Naive thymus-derived CD4-positive, alpha-beta T cell (primary cell): ENCODE measurements around the gene RAPGEF4. TPM values are rescaled to one million over a fixed set of nuclear protein-coding genes. Genes with fewer than 3 reads are reported as not detected.
A peak's percentile ranks its signal among the peaks of the same experiment; 100 is the strongest.

Source experiments
- ATAC-seq: fragments of 150-1000 bp; cut with Tn5 transposase; 2 replicates; pipeline ENCODE4 v1.10.0; 2021; ENCODE audit warnings: mild to moderate bottlenecking, moderate library complexity
- CTCF ChIA-PET: fragments of 350-600 bp; sonication (Branson Sonifier 250); formaldehyde crosslinking; loops from one replicate; lab custom pipeline; 2021; ENCODE audit warnings: antibody characterized with exemption; lab: Charles Lee
- POLR2A ChIA-PET: fragments of 350-600 bp; sonication (Branson Sonifier 250); formaldehyde crosslinking; loops from one replicate; lab custom pipeline; 2021; ENCODE audit warnings: antibody characterized with exemption, inconsistent platforms; lab: Charles Lee
- DNase-seq, 9 donors: peaks; one replicate each; pipeline versions ENCODE4 v3.0.0 to v3.0.0-alpha.2; 2020 to 2022; ENCODE audit warnings: mixed read lengths in 1 of 9
- H3K27ac ChIP-seq: one replicate; pipeline ENCODE4 v1.7.0; 2013; ENCODE audit warnings: mild to moderate bottlenecking, low read depth, low read length, moderate library complexity
- H3K27me3 ChIP-seq, 2 donors: one replicate each; pipeline ENCODE4 v1.7.0; 2013; ENCODE audit warnings: low read length in 2 of 2, mild to moderate bottlenecking in 2 of 2, moderate library complexity in 2 of 2; ENCODE audit not compliant: control insufficient read depth in 2 of 2, insufficient read depth in 2 of 2
- H3K36me3 ChIP-seq, 3 experiments: 1 replicate in 2 of 3; 2 replicates in 1 of 3; pipeline ENCODE4 v1.7.0; 2013; ENCODE audit warnings: low read length in 3 of 3, mild to moderate bottlenecking in 3 of 3, moderate library complexity in 1 of 3; ENCODE audit not compliant: insufficient read depth in 3 of 3, control insufficient read depth in 2 of 3
- H3K4me1 ChIP-seq, 2 donors: one replicate each; pipeline ENCODE4 v1.7.0; 2013; ENCODE audit warnings: low read length in 2 of 2, mild to moderate bottlenecking in 2 of 2, moderate library complexity in 1 of 2; ENCODE audit not compliant: control insufficient read depth in 2 of 2, insufficient read depth in 2 of 2
- H3K4me3 ChIP-seq: 2 replicates; pipeline ENCODE4 v1.7.0; 2013; ENCODE audit warnings: mild to moderate bottlenecking, low read length
- H3K9me3 ChIP-seq, 3 experiments: 1 replicate in 2 of 3; 2 replicates in 1 of 3; pipeline ENCODE4 v1.7.0; 2013; ENCODE audit warnings: low read length in 3 of 3; ENCODE audit not compliant: control insufficient read depth in 2 of 3
- H3K27ac Mint-ChIP-seq, 9 donors: one replicate each; pipeline ENCODE4 v1.8.0; 2020 to 2022; ENCODE audit warnings: mixed read lengths in 9 of 9, mild to moderate bottlenecking in 8 of 9, moderate library complexity in 5 of 9, inconsistent platforms in 2 of 9
- H3K27me3 Mint-ChIP-seq, 5 donors: one replicate each; pipeline ENCODE4 v1.8.0; 2021 to 2022; ENCODE audit warnings: mixed read lengths in 5 of 5, mild to moderate bottlenecking in 1 of 5
- H3K36me3 Mint-ChIP-seq, 5 donors: one replicate each; pipeline ENCODE4 v1.8.0; 2020 to 2022; ENCODE audit warnings: mixed read lengths in 5 of 5, mild to moderate bottlenecking in 3 of 5, inconsistent platforms in 1 of 5
- H3K4me1 Mint-ChIP-seq, 7 donors: one replicate each; pipeline ENCODE4 v1.8.0; 2020 to 2022; ENCODE audit warnings: mixed read lengths in 7 of 7, mild to moderate bottlenecking in 3 of 7, inconsistent platforms in 1 of 7
- H3K4me3 Mint-ChIP-seq, 10 donors: one replicate each; pipeline ENCODE4 v1.8.0; 2020 to 2022; ENCODE audit warnings: mild to moderate bottlenecking in 10 of 10, mixed read lengths in 10 of 10, moderate library complexity in 6 of 10, inconsistent platforms in 2 of 10
- H3K9me3 Mint-ChIP-seq, 11 donors: one replicate each; pipeline ENCODE4 v1.8.0; 2020 to 2022; ENCODE audit warnings: mixed read lengths in 11 of 11, mild to moderate bottlenecking in 4 of 11, inconsistent platforms in 1 of 11, moderate library complexity in 1 of 11
- intact Hi-C, 2 donors: fragments of 100-400 bp; cut with micrococcal nuclease; formaldehyde crosslinking; loops; one replicate each; pipeline ENCODE4 v1.15.1; 2023
- polyA plus RNA-seq, 2 donors: library from polyadenylated mRNA; unstranded; fragments of 300-500 nt; fragmentation: Illumina TruSeq; gene quantifications; one replicate each; pipeline ENCODE4 v1.2.3, GENCODE V29; 2021
- total RNA-seq, 6 experiments: library from RNA in 5 of 6; stranded (reverse) in 5 of 6; gene quantifications; 1 replicate in 5 of 6; 2 replicates in 1 of 6; pipeline ENCODE4 v1.2.3 and lab custom pipeline; 2021 to 2026

The RAPGEF4 gene
- total and polyA plus RNA-seq, 7 experiments from 2014 or later = 0.39 to 2.5 (median 1.4) TPM; not detected in 2

DNA sequence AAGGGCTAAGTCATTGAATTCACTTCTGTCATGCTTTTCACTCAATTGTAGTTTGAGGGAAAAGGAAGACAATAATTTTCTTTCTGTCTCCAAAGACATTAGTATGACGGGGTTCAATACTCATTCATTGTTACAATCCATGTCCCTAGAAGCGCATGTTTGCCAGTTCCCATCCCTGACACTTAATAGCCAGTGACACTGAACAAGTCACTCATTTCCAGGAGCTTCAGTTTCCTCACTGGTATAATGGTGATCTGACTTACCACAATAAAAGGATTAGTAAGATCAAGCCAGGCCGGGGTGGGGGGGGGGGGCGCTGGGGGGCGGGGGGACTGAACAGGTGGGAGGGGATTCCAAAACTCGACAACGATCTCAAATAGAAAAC lies 195.2 kb downstream of the RAPGEF4 start:
- no peaks in the 10 kb centered on the region for H3K36me3 Mint-ChIP-seq
- ATAC-seq (no peak), DNase-seq (no peak)
- Histone ChIP-seq H3K4me3 (no peak overlapping the region), H3K36me3 (no peaks in the 10 kb centered on the region), H3K27ac (no peak overlapping the region), H3K9me3 (no peaks in the 10 kb centered on the region), H3K4me1 (peaks cover 0 to 6% of the 10 kb centered on the region in 2 donors), H3K27me3 (no peaks in the 10 kb centered on the region)
- intact Hi-C loops = loop anchor here in 1 of 2 donors (2.0 kb wide), 1 partner anchor 280 kb away; no protein-coding TSS in a partner anchor
- H3K4me3 Mint-ChIP-seq = peak overlapping the region in 2 of 10 donors; percentile 23 to 73
- H3K9me3 Mint-ChIP-seq = no peaks in the 10 kb centered on the region
- H3K27me3 Mint-ChIP-seq = peaks cover 0 to 17% (median 4%) of the 10 kb centered on the region in 5 donors
- H3K27ac Mint-ChIP-seq = peak overlapping the region in 1 of 9 donors; percentile 56
- ChIA-PET POLR2A (no interaction called here), CTCF (interaction anchor here (0.9 to 3.0 kb wide), 9 partner anchors 10 to 1244 kb away, joined by 3 to 15 read pairs (median 6); no protein-coding TSS in a partner anchor)
- peaks cover 4 to 19% (median 11%) of the 10 kb centered on the region in 7 donors for H3K4me1 Mint-ChIP-seq

DNA sequence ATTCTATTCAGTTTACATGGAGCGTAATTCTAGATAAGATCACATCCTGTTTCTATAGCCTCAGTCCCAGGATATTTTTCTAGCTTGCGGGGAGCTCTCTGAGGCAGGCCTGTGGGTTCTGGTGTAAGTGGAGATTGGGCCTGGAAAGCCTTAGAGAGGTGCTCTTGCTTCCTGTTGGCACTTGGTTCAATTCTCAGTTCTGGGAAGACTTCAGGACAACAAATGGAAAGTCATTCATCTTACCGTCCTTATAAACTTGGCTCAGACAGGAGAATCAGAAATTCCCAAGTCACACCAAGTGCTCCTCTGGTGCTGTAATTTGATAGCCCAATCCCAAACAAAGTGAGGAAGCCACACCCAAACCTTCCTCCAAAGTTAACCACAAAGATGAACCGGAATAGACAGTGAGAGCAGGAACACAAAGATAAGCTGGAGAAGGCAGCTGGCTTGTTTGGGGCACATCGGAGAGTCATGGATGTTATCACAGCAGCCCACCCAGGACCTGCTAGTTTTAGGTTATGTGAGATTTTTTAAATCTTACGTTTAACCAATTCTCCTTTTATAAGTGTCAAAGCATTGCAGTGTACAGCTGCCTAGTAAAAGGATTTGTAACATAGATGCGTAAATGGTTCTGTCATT lies 195.7 kb downstream of the RAPGEF4 start:
- intact Hi-C loops = loop anchor here in 1 of 2 donors (2.0 kb wide), 1 partner anchor 279 kb away; no protein-coding TSS in a partner anchor
- Histone ChIP-seq H3K27ac (no peak overlapping the region), H3K4me1 (peaks cover 0 to 6% of the 10 kb centered on the region in 2 donors), H3K4me3 (no peak overlapping the region), H3K9me3 (no peaks in the 10 kb centered on the region), H3K27me3 (no peaks in the 10 kb centered on the region), H3K36me3 (no peaks in the 10 kb centered on the region)
- POLR2A ChIA-PET = no interaction called here
- Mint-ChIP-seq H3K4me1 (peaks cover 4 to 19% (median 11%) of the 10 kb centered on the region in 7 donors), H3K27ac (peak overlapping the region in 3 of 9 donors; percentile 2 to 56 (median 34)), H3K4me3 (peak overlapping the region in 8 of 10 donors; percentile 20 to 73 (median 48)), H3K27me3 (peaks cover 0 to 17% (median 4%) of the 10 kb centered on the region in 5 donors), H3K36me3 (no peaks in the 10 kb centered on the region), H3K9me3 (no peaks in the 10 kb centered on the region)
- DNase-seq (peak in 2 of 9 donors; percentile 2 to 23), ATAC-seq (no peak)
- CTCF ChIA-PET = interaction anchor here (0.8 to 3.0 kb wide), 14 partner anchors 8 to 1245 kb away, joined by 3 to 15 read pairs (median 5); no protein-coding TSS in a partner anchor

DNA sequence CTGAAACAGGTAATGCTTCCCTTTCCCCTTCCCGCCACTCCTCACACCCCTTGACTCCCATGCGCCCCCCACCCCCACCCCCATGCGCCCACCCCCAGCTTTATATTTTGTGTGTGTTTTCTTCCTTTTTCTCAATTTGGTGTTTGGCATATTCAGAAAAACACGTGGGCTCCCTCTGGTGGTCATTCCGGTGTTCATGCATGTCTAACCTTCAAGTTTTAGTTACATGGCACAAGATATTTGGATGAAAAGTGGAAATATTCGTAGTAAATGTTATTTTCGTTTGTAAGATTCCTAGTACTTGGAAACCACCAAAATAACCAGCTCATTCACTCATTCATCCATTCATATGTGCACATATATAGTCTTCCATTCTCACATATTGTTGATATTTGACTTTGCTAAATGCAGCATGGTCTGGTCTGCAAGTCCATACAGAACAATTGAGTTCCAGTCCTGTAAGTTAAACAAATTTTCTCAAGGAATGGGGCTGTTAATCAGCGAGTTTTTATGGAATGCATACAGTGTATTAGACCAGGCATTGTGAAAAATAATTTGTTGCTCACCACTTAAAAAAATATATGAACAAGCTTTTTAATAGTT lies 196.4 kb downstream of the RAPGEF4 start:
- H3K4me1 Mint-ChIP-seq = peaks cover 4 to 19% (median 11%) of the 10 kb centered on the region in 7 donors

DNA sequence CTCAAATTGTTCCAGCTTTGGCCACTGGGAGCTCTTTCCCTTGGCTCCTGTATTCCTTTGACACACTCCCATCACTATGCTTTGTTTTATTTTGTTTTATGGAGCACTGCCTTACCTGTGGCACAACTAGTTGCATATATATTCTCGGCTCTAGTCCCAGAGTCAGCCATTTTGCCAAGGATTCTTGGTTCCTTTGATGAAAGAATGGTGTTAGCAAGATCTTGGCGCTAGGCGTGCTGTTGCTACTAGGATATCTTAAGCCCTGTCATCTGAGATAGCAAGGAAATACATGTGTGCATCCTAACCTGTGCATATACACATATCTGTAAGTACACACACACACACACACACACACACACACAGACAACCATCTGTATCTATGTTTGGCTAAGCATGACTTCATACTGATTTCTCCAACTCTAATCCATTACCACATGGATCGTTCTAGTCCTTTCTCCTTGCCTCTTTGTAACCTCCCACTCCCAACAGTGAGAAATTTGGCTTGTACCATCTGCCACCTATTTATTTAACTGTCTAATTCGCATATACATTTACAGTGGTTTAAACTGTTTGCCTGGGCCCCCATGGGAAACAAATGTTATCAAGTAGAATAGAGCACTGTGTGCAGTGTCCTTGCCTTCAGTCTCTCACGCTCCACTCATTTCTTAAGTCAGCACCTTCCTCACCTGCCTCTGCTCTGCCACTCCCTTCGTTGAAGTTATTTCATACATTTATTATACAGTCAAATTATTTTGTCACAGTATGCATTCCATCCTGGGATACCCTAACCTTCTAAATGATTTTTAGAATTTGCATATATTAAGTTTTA lies 202.5 kb downstream of the RAPGEF4 start:
- Histone ChIP-seq H3K9me3 (no peaks in the 10 kb centered on the region), H3K4me1 (peaks cover 0 to 7% of the 10 kb centered on the region in 2 donors), H3K36me3 (no peaks in the 10 kb centered on the region), H3K27ac (no peak overlapping the region), H3K27me3 (no peaks in the 10 kb centered on the region), H3K4me3 (no peak overlapping the region)
- H3K4me3 Mint-ChIP-seq = no peak overlapping the region
- no peak for ATAC-seq
- H3K4me1 Mint-ChIP-seq = peaks cover 5 to 9% (median 6%) of the 10 kb centered on the region in 7 donors
- ChIA-PET POLR2A (no interaction called here), CTCF (no interaction called here)
- peaks cover 0 to 26% (median 20%) of the 10 kb centered on the region in 11 donors for H3K9me3 Mint-ChIP-seq
- intact Hi-C loops = no loop called here
- H3K27ac Mint-ChIP-seq = no peak overlapping the region
- DNase-seq = no peak
- peaks cover 0 to 20% (median 0%) of the 10 kb centered on the region in 5 donors for H3K27me3 Mint-ChIP-seq
- H3K36me3 Mint-ChIP-seq = peaks cover 5 to 12% (median 7%) of the 10 kb centered on the region in 5 donors

More for the DNA sequence above, 196.4 kb downstream of the RAPGEF4 start:
- intact Hi-C loops = loop anchor here (1.0 to 2.0 kb wide), 5 partner anchors 11 to 279 kb away; no protein-coding TSS in a partner anchor
- CTCF ChIA-PET = interaction anchor here (0.6 to 3.0 kb wide), 20 partner anchors 8 to 1245 kb away, joined by 3 to 15 read pairs (median 4); no protein-coding TSS in a partner anchor
- Mint-ChIP-seq H3K36me3 (no peaks in the 10 kb centered on the region), H3K9me3 (no peaks in the 10 kb centered on the region), H3K27me3 (peaks cover 0 to 17% (median 4%) of the 10 kb centered on the region in 5 donors), H3K4me3 (peak overlapping the region in 6 of 10 donors; percentile 5 to 73 (median 44)), H3K27ac (no peak overlapping the region)
- H3K4me3 ChIP-seq = no peak overlapping the region
- H3K27me3 ChIP-seq = no peaks in the 10 kb centered on the region
- POLR2A ChIA-PET = no interaction called here
- no peaks in the 10 kb centered on the region for H3K36me3 ChIP-seq
- H3K4me1 ChIP-seq = peaks cover 0 to 6% of the 10 kb centered on the region in 2 donors
- DNase-seq (peak; percentile 16 to 73 (median 61)), ATAC-seq (peak; percentile 61)
- no peak overlapping the region for H3K27ac ChIP-seq
- H3K9me3 ChIP-seq = no peaks in the 10 kb centered on the region

DNA sequence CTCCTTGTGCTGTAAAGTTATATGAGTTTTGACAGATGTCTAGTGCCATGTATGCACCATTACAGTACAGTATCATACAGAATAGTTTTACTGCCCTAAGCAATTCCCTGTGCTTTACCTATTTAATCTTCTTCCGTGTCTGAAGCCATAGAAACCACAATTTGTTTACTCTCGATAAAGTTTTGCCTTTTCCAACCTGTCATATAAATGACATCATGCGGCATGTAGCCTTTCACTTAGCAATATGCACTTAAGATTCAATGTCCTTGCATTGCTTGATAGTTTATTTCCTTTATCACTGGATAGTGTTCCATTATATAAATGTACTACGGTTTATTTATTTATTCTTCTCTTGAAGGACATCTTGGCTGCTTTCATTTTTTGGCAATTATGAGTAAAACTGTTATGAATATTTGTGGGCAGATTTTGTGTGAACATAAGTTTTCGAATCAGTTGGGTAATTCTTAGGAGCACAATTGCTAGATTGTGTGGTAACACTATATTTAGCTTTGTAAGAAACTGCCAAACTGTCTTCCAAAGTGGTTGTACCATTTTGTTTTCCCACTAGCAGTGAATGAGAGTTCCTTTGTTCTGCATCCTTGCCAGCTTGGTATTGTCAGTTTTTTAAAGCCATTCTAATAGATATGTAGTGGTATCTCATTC lies 203.2 kb downstream of the RAPGEF4 start:
- Mint-ChIP-seq H3K36me3 (peaks cover 5 to 12% (median 7%) of the 10 kb centered on the region in 5 donors), H3K4me1 (peaks cover 6 to 17% (median 13%) of the 10 kb centered on the region in 7 donors), H3K27me3 (peaks cover 0 to 23% (median 0%) of the 10 kb centered on the region in 5 donors), H3K4me3 (no peak overlapping the region), H3K27ac (no peak overlapping the region), H3K9me3 (peaks cover 0 to 26% (median 20%) of the 10 kb centered on the region in 11 donors)
- no peak overlapping the region for H3K27ac ChIP-seq
- intact Hi-C loops = no loop called here
- H3K4me1 ChIP-seq = peaks cover 0 to 12% of the 10 kb centered on the region in 2 donors
- ATAC-seq = no peak
- no peaks in the 10 kb centered on the region for H3K27me3 ChIP-seq
- ChIA-PET CTCF (no interaction called here), POLR2A (no interaction called here)
- no peaks in the 10 kb centered on the region for H3K36me3 ChIP-seq
- H3K9me3 ChIP-seq = no peaks in the 10 kb centered on the region
- DNase-seq = no peak
- H3K4me3 ChIP-seq = no peak overlapping the region
